ENCODE results near the gene ZNF234.

GRCh38 chr19:44164673-44165512, 23.5 kb downstream of the ZNF234 start, which contains the start of gene ZNF226:
- TF ChIP-seq GATA2 (IDR thresholded peaks at IDR 0.05; ENCODE audit: low read depth, low read length) (no peak), GATA3 (IDR thresholded peaks at IDR 0.05; ENCODE audit: low read depth, low read length) (no peak)
